Activated CD8-positive, alpha-beta memory T cell treated with anti-CD3 and anti-CD28 coated beads, Interleukin-2, amount 50 U/mL, for 48 hours (primary cell): ENCODE data around the gene ZBTB14.
A peak's percentile ranks its signal among the peaks of the same experiment; 100 is the strongest.

ENCODE experiments used
- DNase-seq: peaks from one replicate; pipeline ENCODE4 v3.0.0-alpha.2; 2020

Gene ZBTB14

GRCh38 chr18:5295231-5295920, at the start of gene ZBTB14:
Gene ZBTB14 (minus strand): TSS chr18:5295726. CDS start chr18:5293246, 2,480 bp downstream.
- peak; percentile 83 for DNase-seq

- no peak for DNase-seq
These were observed 43.8 kb upstream of the ZBTB14 start for GRCh38 chr18:5339202-5339834.

GRCh38 chr18:5334456-5335075, 39.0 kb upstream of the ZBTB14 start:
- DNase-seq = no peak

- DNase-seq = no peak
These were observed 22.7 kb upstream of the ZBTB14 start for GRCh38 chr18:5318061-5318700.

GRCh38 chr18:5317186-5317585, 21.7 kb upstream of the ZBTB14 start:
- DNase-seq = no peak

- no peak for DNase-seq
These were observed 20.3 kb upstream of the ZBTB14 start for GRCh38 chr18:5315838-5316237.

GRCh38 chr18:5311301-5311989, 15.9 kb upstream of the ZBTB14 start:
- DNase-seq = no peak

GRCh38 chr18:5309888-5310470, 14.5 kb upstream of the ZBTB14 start:
- DNase-seq = no peak

GRCh38 chr18:5305835-5306234, 10.3 kb upstream of the ZBTB14 start:
- no peak for DNase-seq

- DNase-seq = no peak
These were observed 8.7 kb upstream of the ZBTB14 start for GRCh38 chr18:5304232-5304631.

GRCh38 chr18:5303636-5304035, 8.1 kb upstream of the ZBTB14 start:
- DNase-seq = no peak

- DNase-seq = no peak
These were observed 7.1 kb upstream of the ZBTB14 start for GRCh38 chr18:5302606-5303005.

- DNase-seq = no peak
These were observed 5.0 kb upstream of the ZBTB14 start for GRCh38 chr18:5300476-5301010.

- no peak for DNase-seq
These were observed 2.8 kb upstream of the ZBTB14 start for GRCh38 chr18:5298156-5298852.

GRCh38 chr18:5297597-5297996, 2.1 kb upstream of the ZBTB14 start:
- DNase-seq = no peak

- peak; percentile 85 for DNase-seq
These were observed 1.3 kb upstream of the ZBTB14 start for GRCh38 chr18:5296706-5297320.

- peak; percentile 97 for DNase-seq
These were observed 617 bp upstream of the ZBTB14 start for GRCh38 chr18:5295981-5296705.

GRCh38 chr18:5294457-5295230, 882 bp downstream of the ZBTB14 start:
- peak; percentile 76 for DNase-seq

GRCh38 chr18:5294113-5294456, 1.4 kb downstream of the ZBTB14 start:
- no peak for DNase-seq

- DNase-seq = no peak
These were observed 7.0 kb downstream of the ZBTB14 start for GRCh38 chr18:5288517-5288935.
